ENCODE results near the gene SBNO2. TPM values are rescaled to one million over a fixed set of nuclear protein-coding genes. Genes with fewer than 3 reads are reported as not detected.

SBNO2 gene
- total and polyA plus RNA-seq, 9 of the 15 experiments (the other 6 are each of a cell fraction or from before 2014, with no cell fraction given): 0.01 to 46.2 (median 6.7) TPM

DNA sequence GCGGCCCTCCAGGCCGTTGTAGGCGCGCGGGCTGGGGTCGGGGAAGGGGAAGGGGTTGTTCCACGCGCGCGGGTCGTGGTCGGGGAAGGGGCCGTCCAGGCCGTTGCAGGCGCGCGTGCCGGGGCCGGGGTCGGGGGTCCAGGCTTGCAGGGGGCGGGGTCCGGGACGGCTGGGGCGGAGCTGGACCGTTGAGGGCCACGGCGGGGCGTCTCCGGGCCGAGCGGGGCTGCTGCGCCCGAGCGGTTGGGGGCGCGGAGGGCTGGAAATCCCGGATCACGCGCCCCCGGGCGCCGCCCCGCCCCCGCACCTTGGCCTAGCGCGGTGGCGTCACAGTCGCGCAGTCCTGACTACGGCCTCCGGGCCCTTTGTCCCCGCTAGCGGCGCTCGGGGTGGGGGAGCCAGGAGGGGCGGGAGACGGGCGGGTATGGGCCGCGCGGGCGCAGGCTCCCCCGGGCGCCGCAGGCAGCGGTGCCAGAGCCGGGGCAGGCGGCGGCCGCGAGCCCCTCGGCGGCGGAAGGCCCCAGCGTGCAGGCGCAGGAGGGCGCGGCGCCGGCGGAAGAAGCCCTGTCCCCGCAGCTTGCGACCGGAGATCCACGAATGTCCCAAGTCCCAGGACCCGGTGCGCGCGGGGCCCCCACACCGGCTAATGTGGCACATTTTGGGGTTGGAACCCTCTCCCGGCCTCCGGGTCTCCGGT lies 69.6 kb downstream of the SBNO2 start (continued):
- no peak for TF ChIP-seq ZNF318 (IDR thresholded peaks at IDR 0.05; ENCODE audit: borderline replicate concordance in 1 of 2, low read depth in 1 of 2)
- peak; percentile 79 for TF ChIP-seq PCBP1 (IDR thresholded peaks at IDR 0.05; ENCODE audit: low read depth, low read length, poor library complexity, severe bottlenecking)
- no peak for TF ChIP-seq DDX20 (tag; IDR thresholded peaks at IDR 0.05; ENCODE audit: low read depth)
- TF ChIP-seq STAT5B (CRISPR knock-in tag; IDR thresholded peaks at IDR 0.05): no peak
- TF ChIP-seq ZNF589 (CRISPR knock-in tag; IDR thresholded peaks at IDR 0.05; ENCODE audit: low read depth): 0 out of 2 replicates have a peak, but pooled peaks have one; percentile 28
- peak; percentile 37; the same call in 1 of the 2 replicates for TF ChIP-seq GABPA (tag; conservative IDR thresholded peaks at IDR 0.05; ENCODE audit: low read depth)
- TF ChIP-seq ARHGAP35 (IDR thresholded peaks at IDR 0.05; ENCODE audit: partially characterized antibody): no peak
- no peak for TF ChIP-seq CBFB (CRISPR knock-in tag; IDR thresholded peaks at IDR 0.05)
- TF ChIP-seq, protein P1, sequence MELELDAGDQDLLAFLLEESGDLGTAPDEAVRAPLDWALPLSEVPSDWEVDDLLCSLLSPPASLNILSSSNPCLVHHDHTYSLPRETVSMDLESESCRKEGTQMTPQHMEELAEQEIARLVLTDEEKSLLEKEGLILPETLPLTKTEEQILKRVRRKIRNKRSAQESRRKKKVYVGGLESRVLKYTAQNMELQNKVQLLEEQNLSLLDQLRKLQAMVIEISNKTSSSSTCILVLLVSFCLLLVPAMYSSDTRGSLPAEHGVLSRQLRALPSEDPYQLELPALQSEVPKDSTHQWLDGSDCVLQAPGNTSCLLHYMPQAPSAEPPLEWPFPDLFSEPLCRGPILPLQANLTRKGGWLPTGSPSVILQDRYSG (tag; conservative IDR thresholded peaks at IDR 0.05; ENCODE audit: low read depth): no peak
- peak; percentile 26 for TF ChIP-seq HNRNPLL (IDR thresholded peaks at IDR 0.05; ENCODE audit: low read depth, low read length, poor library complexity, severe bottlenecking)
- TF ChIP-seq ZFX (CRISPR knock-in tag; IDR thresholded peaks at IDR 0.05): peak; percentile 76
- TF ChIP-seq ZBTB12 (CRISPR knock-in tag; IDR thresholded peaks at IDR 0.05): peak; percentile 60; the same call in 1 of the 2 replicates
- TF ChIP-seq, protein P2, sequence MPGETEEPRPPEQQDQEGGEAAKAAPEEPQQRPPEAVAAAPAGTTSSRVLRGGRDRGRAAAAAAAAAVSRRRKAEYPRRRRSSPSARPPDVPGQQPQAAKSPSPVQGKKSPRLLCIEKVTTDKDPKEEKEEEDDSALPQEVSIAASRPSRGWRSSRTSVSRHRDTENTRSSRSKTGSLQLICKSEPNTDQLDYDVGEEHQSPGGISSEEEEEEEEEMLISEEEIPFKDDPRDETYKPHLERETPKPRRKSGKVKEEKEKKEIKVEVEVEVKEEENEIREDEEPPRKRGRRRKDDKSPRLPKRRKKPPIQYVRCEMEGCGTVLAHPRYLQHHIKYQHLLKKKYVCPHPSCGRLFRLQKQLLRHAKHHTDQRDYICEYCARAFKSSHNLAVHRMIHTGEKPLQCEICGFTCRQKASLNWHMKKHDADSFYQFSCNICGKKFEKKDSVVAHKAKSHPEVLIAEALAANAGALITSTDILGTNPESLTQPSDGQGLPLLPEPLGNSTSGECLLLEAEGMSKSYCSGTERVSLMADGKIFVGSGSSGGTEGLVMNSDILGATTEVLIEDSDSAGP (CRISPR knock-in tag; IDR thresholded peaks at IDR 0.05): no peak
